ENCODE data around the gene TRAPPC2L.

Gene TRAPPC2L

DNA sequence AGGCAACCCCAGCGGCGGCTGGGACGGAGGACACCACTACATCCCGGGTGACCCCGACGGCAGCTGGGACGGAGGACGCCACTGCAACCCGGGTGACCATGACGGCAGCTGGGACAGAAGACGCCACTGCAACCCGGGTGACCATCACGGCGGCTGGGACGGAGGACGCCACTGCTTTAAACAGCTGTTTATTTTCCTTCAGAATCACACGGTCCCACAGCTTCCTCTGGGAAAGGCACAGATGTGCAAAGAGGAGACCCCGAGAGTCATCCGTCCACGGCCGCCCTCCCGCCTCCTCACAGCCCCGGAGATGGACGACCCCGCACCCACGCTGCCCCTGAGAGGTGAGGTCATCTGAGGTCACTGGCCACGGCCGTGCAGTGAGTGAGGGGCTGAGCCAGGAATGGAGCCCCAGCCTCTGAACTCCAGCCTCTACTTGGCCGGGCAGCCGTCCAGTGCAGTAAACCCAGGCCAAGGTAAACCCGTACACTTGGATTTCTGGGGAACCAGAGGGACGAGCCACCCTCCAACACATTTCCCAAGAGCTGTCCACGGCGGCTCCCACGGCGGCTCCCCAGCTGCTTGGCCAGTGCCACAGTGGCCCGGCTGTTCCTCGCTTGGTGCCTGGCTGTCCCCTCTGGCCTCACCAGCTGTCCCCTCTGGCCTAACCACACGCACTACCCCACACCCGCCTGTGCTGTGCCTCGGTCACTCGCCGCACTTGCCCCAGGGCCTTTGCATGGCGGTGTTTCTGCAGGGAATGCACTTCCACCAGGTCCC, 52.7 kb downstream of the TRAPPC2L start:
- no peak for DNase-seq (ENCODE audit: low read depth in 2 of 2)

DNA sequence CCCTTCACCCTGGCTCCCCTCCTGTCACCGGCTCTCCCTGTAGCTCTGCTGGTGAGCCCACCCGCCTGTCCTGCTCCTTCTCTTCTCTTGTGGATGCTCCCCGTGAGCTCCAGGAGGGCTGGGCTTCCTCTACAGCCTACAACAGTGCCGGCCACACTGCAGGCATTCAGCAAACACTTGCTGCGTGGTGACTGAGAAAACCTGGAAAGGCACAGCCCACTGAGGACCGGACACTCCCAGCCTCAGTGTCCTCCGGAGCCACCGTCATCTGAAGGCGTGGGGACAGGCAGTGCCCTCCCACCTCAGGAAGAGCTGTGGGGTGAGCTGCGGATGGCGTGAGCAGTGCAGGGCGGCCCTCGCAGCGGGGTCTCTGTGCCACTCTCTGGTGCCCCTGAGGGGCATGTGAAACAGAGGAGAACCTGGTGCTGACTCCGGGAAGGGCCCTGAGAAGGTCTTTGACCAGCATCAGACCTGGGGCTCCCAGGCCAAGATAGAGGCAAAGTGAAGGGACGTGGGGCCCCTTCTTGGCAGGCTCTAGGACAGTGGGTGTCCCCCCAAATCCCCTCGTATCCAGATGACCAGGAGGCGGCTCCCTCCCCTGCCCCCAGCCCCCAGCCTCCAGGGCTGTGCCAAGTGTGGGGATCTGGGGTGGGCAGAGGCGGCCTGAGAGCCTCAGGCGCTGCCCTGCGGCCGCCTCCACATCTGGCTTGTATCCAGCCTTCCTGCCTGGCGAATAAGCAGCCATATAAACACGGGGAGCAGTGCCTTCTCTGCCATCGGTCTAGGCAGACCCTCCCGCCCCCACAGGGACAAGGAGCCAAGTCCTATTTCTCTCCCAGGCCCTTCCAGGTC, 53.6 kb downstream of the TRAPPC2L start:
- no peak for DNase-seq (ENCODE audit: low read depth in 2 of 2)

DNA sequence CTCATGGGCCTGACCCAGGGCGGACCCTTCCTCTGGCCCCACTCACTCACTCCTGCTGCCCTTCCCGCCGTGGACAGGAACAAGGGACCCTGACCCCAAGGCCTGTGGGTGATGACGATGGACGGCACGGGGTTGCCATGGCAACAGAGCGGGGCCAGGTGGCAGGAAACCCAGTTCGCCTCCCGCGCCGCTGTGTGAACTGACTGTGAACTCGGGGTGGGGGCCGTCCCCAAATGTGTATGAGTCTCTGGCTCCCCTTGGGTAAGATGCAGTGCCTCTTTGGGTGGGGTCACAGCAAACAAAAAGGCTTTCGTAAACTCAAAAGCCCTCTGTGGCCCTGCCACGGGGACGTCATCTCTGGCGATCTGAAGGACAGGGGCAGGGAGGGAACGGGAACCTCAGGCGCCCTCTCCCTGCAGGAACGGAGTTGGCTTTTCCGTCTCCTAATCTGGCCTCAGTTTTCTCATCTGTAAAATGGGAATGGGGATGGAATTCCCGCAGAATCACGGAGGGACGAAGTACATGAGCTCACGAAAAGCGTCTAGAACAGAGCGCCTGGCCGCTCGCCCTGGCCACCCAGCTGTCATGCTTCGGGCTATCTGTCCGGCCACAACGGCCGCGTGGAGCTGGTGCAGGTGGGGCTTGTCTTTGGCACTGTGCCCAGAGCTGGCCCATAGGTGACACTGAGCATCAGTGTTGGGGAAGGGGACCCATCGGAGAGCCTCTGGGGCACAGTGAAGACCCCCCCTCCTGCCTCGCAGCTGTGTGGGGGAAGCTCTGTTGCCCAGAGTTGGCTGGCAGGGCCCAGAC, 54.4 kb downstream of the TRAPPC2L start:
- no peak for DNase-seq (ENCODE audit: low read depth in 2 of 2)

DNA sequence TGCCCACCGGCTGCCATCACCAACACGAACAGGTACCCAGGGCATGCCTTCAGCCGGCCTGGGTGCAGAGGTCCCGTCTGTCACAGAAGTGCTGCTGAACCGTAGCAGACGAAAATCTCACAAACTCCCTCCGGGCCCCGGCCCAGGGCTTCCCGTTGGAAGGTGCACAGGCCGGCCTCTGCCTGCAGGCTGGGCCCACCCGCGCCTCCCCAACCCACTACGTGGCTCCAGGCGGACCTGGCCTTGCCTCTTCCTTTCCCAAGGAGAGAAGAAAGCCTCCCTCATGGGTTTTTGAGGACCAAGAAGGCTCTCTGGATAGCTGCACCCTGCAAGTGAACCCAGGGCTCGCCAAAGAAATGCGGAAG, 55.0 kb downstream of the TRAPPC2L start:
- DNase-seq (ENCODE audit: low read depth in 2 of 2): no peak

All from stimulated activated CD4-positive, alpha-beta T cell treated with anti-CD3 and anti-CD28 coated beads, Interleukin-4, amount 100 ng/mL, for 48 hours (primary cell).